Transverse colon (tissue), 4 donors: ENCODE data around the gene SYNE2. TPM values are rescaled to one million over a fixed set of nuclear protein-coding genes. Genes with fewer than 3 reads are reported as not detected.

Source experiments
- DNase-seq: peaks from one replicate; pipeline ENCODE4 v3.0.0-alpha.2; 2019
- H3K27ac ChIP-seq, 4 donors: fragments of 200-600 bp; sonication (generic); 2 replicates each; pipeline ENCODE4 v1.5.1; 2016 to 2018; ENCODE audit warnings: inconsistent platforms in 4 of 4
- H3K27me3 ChIP-seq: fragments of 200-600 bp; sonication (generic); 2 replicates; pipeline ENCODE4 v1.5.1; 2017; ENCODE audit warnings: inconsistent platforms
- H3K36me3 ChIP-seq, 4 donors: fragments of 200-600 bp; sonication (generic); 2 replicates each; pipeline ENCODE4 v1.5.1; 2017 to 2019; ENCODE audit warnings: inconsistent platforms in 4 of 4
- H3K4me1 ChIP-seq, 4 donors: fragments of 200-600 bp; sonication (generic); 2 replicates each; pipeline ENCODE4 v1.5.1; 2017 to 2020; ENCODE audit warnings: inconsistent platforms in 4 of 4
- H3K4me3 ChIP-seq, 4 donors: fragments of 200-600 bp; sonication (generic); 1 replicate in 1 of 4; 2 replicates in 3 of 4; pipeline versions ENCODE4 v1.5.1 to v1.6.1; 2017 to 2019; ENCODE audit warnings: inconsistent platforms in 4 of 4
- H3K9me3 ChIP-seq, 2 donors: fragments of 200-600 bp; sonication (generic); 2 replicates each; pipeline ENCODE4 v1.5.1; 2017 to 2019; ENCODE audit warnings: inconsistent platforms in 2 of 2
- EP300 ChIP-seq: sonication (generic); formaldehyde crosslinking; IDR thresholded peaks from one replicate; pipeline ENCODE4 v1.6.1; 2017; ENCODE audit warnings: antibody characterized with exemption, low read depth
- POLR2A ChIP-seq: fragments of 450-650 bp; IDR thresholded peaks from one replicate; pipeline ENCODE4 v1.6.1; 2016; ENCODE audit warnings: antibody characterized with exemption, mild to moderate bottlenecking, moderate library complexity
- POLR2AphosphoS5 ChIP-seq, 3 donors: sonication (generic); formaldehyde crosslinking; IDR thresholded peaks; one replicate each; pipeline ENCODE4 v1.6.1; 2016; ENCODE audit warnings: antibody characterized with exemption in 3 of 3
- WGBS, 2 donors: methylation state at CpG; one replicate each; pipeline ENCODE4 v1.1.5; 2018; ENCODE audit warnings: low coverage in 1 of 2; 5-methylcytosine and 5-hydroxymethylcytosine counted together
- in situ Hi-C, 4 donors: fragments of 200-750 bp; cut with MboI; loops; one replicate each; pipeline versions ENCODE4 v1.15.0 to v1.15.1; 2017; ENCODE audit warnings: low sequenced_read_pairs in 3 of 4, low pct_ligation_motif_present in 1 of 4, low pct_unique_long_range_greater_than_20kb in 1 of 4
- intact Hi-C: fragments of 100-400 bp; cut with DNase I; formaldehyde crosslinking; loops from one replicate; pipeline ENCODE4 v1.15.1; 2023; ENCODE audit warnings: low total_unique reads
- total RNA-seq, 4 donors: library from RNA; depleted of rRNA; stranded (reverse); fragments of >200 nt; gene quantifications; one replicate each; pipeline ENCODE4 v1.1.0, GENCODE V29; 2016
- TF ChIP-seq, protein P1 (sequence below), 5 experiments: fragments of 200-600 bp in 3 of 5; fragments of 450-650 bp in 2 of 5; sonication (generic) in 3 of 5; IDR thresholded peaks; 1 replicate in 2 of 5; 2 replicates in 3 of 5; pipeline ENCODE4 v1.5.1; 2016 to 2017; ENCODE audit warnings: antibody characterized with exemption in 5 of 5, inconsistent platforms in 3 of 5, mild to moderate bottlenecking in 2 of 5, moderate library complexity in 1 of 5

SYNE2 gene
- total RNA-seq, 4 donors from 2014 or later = 242 to 491 (median 304) TPM

DNA sequence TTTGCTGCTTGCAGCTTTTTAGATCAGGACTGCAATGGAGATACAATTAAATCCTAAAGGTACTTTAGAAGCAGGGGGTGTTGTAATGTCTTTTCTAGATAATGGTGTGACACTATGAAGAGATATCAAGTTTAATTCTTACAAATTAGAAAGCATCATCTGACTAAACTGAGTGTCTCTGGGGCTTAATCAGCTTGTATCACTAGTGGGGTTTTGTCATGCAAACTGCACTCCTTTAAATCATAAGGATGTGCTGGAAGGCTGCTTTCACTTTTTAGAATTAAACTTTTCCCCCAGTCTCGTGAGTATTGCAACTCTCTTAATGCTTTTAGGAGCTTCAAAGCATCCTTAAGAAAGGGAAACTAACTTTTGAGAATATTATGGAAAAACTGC lies 222.8 kb downstream of the SYNE2 start:
- in situ Hi-C loops (no loop called here), intact Hi-C loops (no loop called here)
- Histone ChIP-seq H3K36me3 (peaks cover 0 to 36% (median 8%) of the 10 kb centered on the region in 4 donors), H3K27ac (no peak overlapping the region), H3K27me3 (no peaks in the 10 kb centered on the region), H3K4me3 (no peak overlapping the region), H3K9me3 (no peaks in the 10 kb centered on the region), H3K4me1 (no peaks in the 10 kb centered on the region)
- DNase-seq = no peak
- WGBS, 2 donors = 78 to 90% methylated on average over 1 of the region's 1 CpG
- no peak for TF ChIP-seq EP300
- no peak for TF ChIP-seq POLR2A
- TF ChIP-seq, protein P1, sequence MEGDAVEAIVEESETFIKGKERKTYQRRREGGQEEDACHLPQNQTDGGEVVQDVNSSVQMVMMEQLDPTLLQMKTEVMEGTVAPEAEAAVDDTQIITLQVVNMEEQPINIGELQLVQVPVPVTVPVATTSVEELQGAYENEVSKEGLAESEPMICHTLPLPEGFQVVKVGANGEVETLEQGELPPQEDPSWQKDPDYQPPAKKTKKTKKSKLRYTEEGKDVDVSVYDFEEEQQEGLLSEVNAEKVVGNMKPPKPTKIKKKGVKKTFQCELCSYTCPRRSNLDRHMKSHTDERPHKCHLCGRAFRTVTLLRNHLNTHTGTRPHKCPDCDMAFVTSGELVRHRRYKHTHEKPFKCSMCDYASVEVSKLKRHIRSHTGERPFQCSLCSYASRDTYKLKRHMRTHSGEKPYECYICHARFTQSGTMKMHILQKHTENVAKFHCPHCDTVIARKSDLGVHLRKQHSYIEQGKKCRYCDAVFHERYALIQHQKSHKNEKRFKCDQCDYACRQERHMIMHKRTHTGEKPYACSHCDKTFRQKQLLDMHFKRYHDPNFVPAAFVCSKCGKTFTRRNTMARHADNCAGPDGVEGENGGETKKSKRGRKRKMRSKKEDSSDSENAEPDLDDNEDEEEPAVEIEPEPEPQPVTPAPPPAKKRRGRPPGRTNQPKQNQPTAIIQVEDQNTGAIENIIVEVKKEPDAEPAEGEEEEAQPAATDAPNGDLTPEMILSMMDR (IDR thresholded peaks at IDR 0.05) = no peak
- no peak for TF ChIP-seq POLR2AphosphoS5 (IDR thresholded peaks at IDR 0.05)

- Histone ChIP-seq H3K4me3 (no peak overlapping the region), H3K4me1 (no peaks in the 10 kb centered on the region), H3K27ac (no peak overlapping the region), H3K27me3 (no peaks in the 10 kb centered on the region), H3K36me3 (peaks cover 0 to 23% (median 7%) of the 10 kb centered on the region in 4 donors), H3K9me3 (no peaks in the 10 kb centered on the region)
- DNase-seq = no peak
- WGBS, 2 donors = 88 to 100% methylated on average over 2 of the region's 2 CpGs
- in situ Hi-C loops (no loop called here), intact Hi-C loops (no loop called here)
- no peak for TF ChIP-seq POLR2AphosphoS5 (IDR thresholded peaks at IDR 0.05)
- no peak for TF ChIP-seq POLR2A
Observed at GRCh38 chr14:64080452-64080851, 227.6 kb downstream of the SYNE2 start.

GRCh38 chr14:64081174-64081746 lies 228.5 kb downstream of the SYNE2 start:
- no peak overlapping the region for H3K4me3 ChIP-seq
- H3K9me3 ChIP-seq = no peaks in the 10 kb centered on the region
- H3K36me3 ChIP-seq = peaks cover 0 to 23% (median 7%) of the 10 kb centered on the region in 4 donors
- no peaks in the 10 kb centered on the region for H3K4me1 ChIP-seq
- no peaks in the 10 kb centered on the region for H3K27me3 ChIP-seq
- TF ChIP-seq POLR2AphosphoS5 (IDR thresholded peaks at IDR 0.05) (no peak), POLR2A (no peak), EP300 (no peak)
- TF ChIP-seq, protein P1 (IDR thresholded peaks at IDR 0.05) = no peak
- WGBS, 2 donors = 83 to 97% methylated on average over 1 to 3 of the region's 3 CpGs
- in situ Hi-C loops (no loop called here), intact Hi-C loops (loop anchor here (1.0 kb wide), 1 partner anchor 42 kb away; no protein-coding TSS in a partner anchor)
- no peak for DNase-seq
- no peak overlapping the region for H3K27ac ChIP-seq

DNA sequence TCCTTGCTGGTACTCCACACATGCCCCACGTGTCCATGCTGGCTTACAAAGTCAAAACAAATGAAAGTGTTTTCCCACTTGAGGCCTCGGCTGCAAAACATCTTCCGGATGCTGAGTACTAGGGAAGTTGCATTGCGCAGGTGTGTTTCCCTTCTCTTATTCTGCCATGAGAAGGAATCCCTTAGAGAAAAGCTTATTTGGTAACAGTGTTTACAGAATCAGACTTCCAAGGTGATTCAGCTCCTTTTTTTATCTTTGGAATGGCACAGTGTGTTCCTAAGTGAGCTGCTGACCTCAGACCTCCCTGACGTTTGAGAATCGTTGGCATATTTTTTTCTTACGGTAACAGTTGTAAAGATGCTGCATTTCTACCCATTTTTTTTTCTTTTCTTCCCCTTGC lies 230.0 kb downstream of the SYNE2 start:
- no peak overlapping the region for H3K4me3 ChIP-seq
- DNase-seq = no peak
- intact Hi-C loops = no loop called here
- WGBS, 2 donors = 80 to 100% methylated on average over 1 to 7 of the region's 7 CpGs
- TF ChIP-seq POLR2AphosphoS5 (IDR thresholded peaks at IDR 0.05) (no peak), POLR2A (no peak), EP300 (no peak)
- TF ChIP-seq, protein P1 (IDR thresholded peaks at IDR 0.05) = no peak
- no peaks in the 10 kb centered on the region for H3K9me3 ChIP-seq
- no peaks in the 10 kb centered on the region for H3K27me3 ChIP-seq
- peaks cover 0 to 23% (median 8%) of the 10 kb centered on the region in 4 donors for H3K36me3 ChIP-seq
- H3K27ac ChIP-seq = no peak overlapping the region
- no peaks in the 10 kb centered on the region for H3K4me1 ChIP-seq
- in situ Hi-C loops = no loop called here

GRCh38 chr14:64088647-64088964 lies 235.8 kb downstream of the SYNE2 start:
- no peak overlapping the region for H3K27ac ChIP-seq
- H3K36me3 ChIP-seq = peaks cover 0 to 3% (median 0%) of the 10 kb centered on the region in 4 donors
- DNase-seq = no peak
- H3K27me3 ChIP-seq = no peaks in the 10 kb centered on the region
- H3K4me1 ChIP-seq = peaks cover 0 to 20% (median 6%) of the 10 kb centered on the region in 4 donors
- intact Hi-C loops (no loop called here), in situ Hi-C loops (no loop called here)
- no peaks in the 10 kb centered on the region for H3K9me3 ChIP-seq
- TF ChIP-seq, protein P1 (IDR thresholded peaks at IDR 0.05) = no peak
- no peak for TF ChIP-seq POLR2AphosphoS5 (IDR thresholded peaks at IDR 0.05)
- no peak for TF ChIP-seq EP300
- no peak for TF ChIP-seq POLR2A
- no peak overlapping the region for H3K4me3 ChIP-seq
